Dorsolateral prefrontal cortex (tissue), 118 donors: ENCODE measurements around the gene PAWR. TPM values are rescaled to one million over a fixed set of nuclear protein-coding genes. Genes with fewer than 3 reads are reported as not detected.

Source experiments
- total RNA-seq, 120 experiments: library from RNA; stranded (reverse); gene quantifications; one replicate each; pipeline versions ENCODE4 v1.2.3 to v1.2.4, GENCODE V29; 2022

PAWR gene
- total RNA-seq, 120 experiments from 2014 or later = 6.1 to 38.2 (median 13.4) TPM

Other genes with a start within 250 kb of the PAWR start
- 100 to 1,000 TPM in 119 of 120 experiments, 10 to 100 TPM in 1; 96.4 to 234 (median 174) TPM for gene PPP1R12A, start 244.1 kb upstream of the PAWR start, total RNA-seq